Stomach (tissue), 4 donors: Measurements from ENCODE around the gene NLGN4X.

ENCODE experiments used
- CTCF ChIP-seq, 7 experiments: fragments of 450-650 bp in 4 of 7; fragments of 200-600 bp in 3 of 7; sonication (generic) in 3 of 7; IDR thresholded peaks; one replicate each; pipeline ENCODE4 v1.5.1; 2016 to 2019; ENCODE audit warnings: antibody characterized with exemption in 7 of 7, control low read depth in 2 of 7, mild to moderate bottlenecking in 1 of 7
- POLR2A ChIP-seq, 4 donors: fragments of 450-650 bp; IDR thresholded peaks; one replicate each; pipeline ENCODE4 v1.6.1; 2016; ENCODE audit warnings: antibody characterized with exemption in 4 of 4, control low read depth in 2 of 4, mild to moderate bottlenecking in 1 of 4, moderate library complexity in 1 of 4

GRCh38 chrX:6169407-6169806, 59.3 kb downstream of the NLGN4X start:
- TF ChIP-seq CTCF (IDR thresholded peaks at IDR 0.05) (no peak), POLR2A (IDR thresholded peaks at IDR 0.05) (no peak)
